ENCODE measurements around the gene TNNT2. TPM values are rescaled to one million over a fixed set of nuclear protein-coding genes. Genes with fewer than 3 reads are reported as not detected.

TNNT2 gene
- total RNA-seq, 4 donors from 2014 or later = 1.3 to 6.1 (median 1.8) TPM

DNA sequence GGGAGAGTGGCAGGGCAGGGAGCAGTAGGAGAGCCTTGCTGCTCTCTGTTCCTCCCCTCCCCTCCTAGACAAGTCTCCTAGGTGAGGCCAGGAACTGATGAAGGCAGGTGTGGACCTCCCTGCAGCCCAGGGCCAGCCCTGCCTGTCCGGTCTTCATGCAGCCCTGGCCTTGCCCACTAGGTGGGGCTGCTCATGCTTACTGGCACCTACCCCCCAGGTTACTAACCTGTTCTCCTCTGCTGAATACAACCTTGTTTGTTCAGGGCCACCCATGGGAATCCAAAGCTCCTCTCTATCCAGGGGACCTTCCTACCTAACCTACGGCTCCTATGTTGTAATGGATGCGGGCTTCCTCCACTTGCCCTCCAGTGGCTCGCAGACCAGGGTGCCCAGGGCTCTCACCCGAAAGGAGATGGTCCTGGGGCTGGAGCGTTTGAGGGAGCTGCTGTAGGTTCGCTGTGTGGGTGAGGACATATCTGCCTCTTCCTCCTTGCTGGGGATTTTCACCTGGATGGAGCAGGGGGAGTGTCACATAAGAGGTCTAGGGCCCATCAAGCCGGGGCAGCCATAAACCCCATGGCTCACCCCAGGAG is 7.9 kb upstream of the TNNT2 start:
- Histone ChIP-seq H3K4me1 (peaks cover 0 to 58% (median 0%) of the 10 kb centered on the region in 3 donors), H3K36me3 (peaks cover 8 to 96% (median 8%) of the 10 kb centered on the region in 3 donors), H3K4me3 (no peak overlapping the region), H3K27me3 (peaks cover 0 to 23% (median 0%) of the 10 kb centered on the region in 4 donors), H3K27ac (peak overlapping the region in 1 of 4 donors; percentile 30), H3K9me3 (no peaks in the 10 kb centered on the region)
- peak; percentile 30 to 85 (median 72) for TF ChIP-seq CTCF (IDR thresholded peaks at IDR 0.05)
- TF ChIP-seq POLR2A (IDR thresholded peaks at IDR 0.05) = no peak
- intact Hi-C loops (cut with DNase I) = no loop called here
- DNase-seq = no peak
- 14 to 36% methylated on average over 1 to 2 of the region's 8 CpGs for WGBS, 2 donors

DNA sequence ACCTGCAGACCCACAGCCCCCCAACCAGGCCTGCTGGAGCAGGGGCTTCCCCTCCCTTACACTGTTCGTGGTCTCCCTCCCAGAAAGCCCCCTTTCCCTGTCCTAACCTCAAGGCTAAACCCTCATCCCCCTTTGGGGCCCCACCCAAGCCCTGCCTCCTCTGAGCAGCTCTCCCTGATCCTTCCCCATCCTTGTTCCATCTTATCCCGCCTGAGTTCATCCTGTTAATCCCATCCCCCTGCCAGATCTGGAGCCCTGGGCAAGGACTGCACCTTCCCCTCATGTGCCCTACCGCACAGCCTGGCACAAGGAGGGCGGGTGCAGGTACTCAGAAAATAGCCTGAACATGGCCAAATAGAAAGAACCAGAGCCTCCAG is 6.9 kb upstream of the TNNT2 start:
- intact Hi-C loops (cut with DNase I) = no loop called here
- 57 to 62% methylated on average over 2 to 3 of the region's 4 CpGs for WGBS, 2 donors
- TF ChIP-seq POLR2A (IDR thresholded peaks at IDR 0.05) = no peak
- no peak for TF ChIP-seq CTCF (IDR thresholded peaks at IDR 0.05)
- Histone ChIP-seq H3K36me3 (peaks cover 8 to 86% (median 8%) of the 10 kb centered on the region in 3 donors), H3K27me3 (peaks cover 0 to 23% (median 0%) of the 10 kb centered on the region in 4 donors), H3K4me1 (peaks cover 0 to 68% (median 0%) of the 10 kb centered on the region in 3 donors), H3K4me3 (no peak overlapping the region), H3K27ac (no peak overlapping the region), H3K9me3 (no peaks in the 10 kb centered on the region)
- no peak for DNase-seq

DNA sequence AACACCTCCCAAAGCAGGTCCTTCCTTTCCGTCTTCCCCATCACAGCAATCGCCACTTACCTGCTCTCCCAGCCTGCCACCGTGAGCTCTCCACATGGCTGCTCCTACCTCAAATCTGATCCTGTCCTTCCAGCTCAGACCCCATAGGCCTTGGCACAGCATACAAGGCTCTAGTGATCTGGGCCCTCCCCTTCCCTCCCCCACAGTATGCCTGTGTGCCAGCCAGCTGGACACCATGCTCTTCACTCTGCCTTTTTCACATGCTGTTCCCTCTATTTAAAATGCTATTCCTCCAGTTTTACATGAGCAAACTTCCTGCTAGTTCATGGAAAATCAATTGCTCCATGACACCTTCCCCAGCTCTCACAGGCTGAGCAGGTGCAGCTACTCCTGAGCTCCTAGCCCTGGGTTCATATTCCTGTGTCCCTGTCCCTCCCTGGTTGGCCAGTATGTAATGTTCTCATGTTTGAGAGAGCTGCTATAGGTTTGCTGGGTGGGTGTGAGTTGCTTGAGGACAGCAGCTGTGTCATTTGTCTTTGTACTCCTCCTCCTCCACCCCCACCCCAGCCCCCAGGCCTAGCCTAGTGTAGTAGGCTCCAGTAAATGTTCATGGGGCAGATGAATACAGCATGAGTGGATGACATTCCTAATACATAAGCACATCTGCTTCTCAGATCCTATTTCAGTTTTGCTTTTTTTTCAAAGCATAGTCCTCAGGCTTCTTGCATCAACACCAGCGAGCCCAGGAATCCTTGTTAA is 6.3 kb upstream of the TNNT2 start:
- intact Hi-C loops (cut with DNase I) = no loop called here
- Histone ChIP-seq H3K36me3 (peaks cover 5 to 81% (median 8%) of the 10 kb centered on the region in 3 donors), H3K4me3 (no peak overlapping the region), H3K4me1 (peaks cover 0 to 69% (median 0%) of the 10 kb centered on the region in 3 donors), H3K27me3 (peaks cover 0 to 19% (median 0%) of the 10 kb centered on the region in 4 donors), H3K9me3 (no peaks in the 10 kb centered on the region), H3K27ac (no peak overlapping the region)
- DNase-seq = no peak
- 92% methylated on average over 4 of the region's 4 CpGs for WGBS, 2 donors
- no peak for TF ChIP-seq CTCF (IDR thresholded peaks at IDR 0.05)
- TF ChIP-seq POLR2A (IDR thresholded peaks at IDR 0.05) = no peak

GRCh38 chr1:201381130-201381529 is 3.6 kb upstream of the TNNT2 start:
- intact Hi-C loops (cut with DNase I) = no loop called here
- TF ChIP-seq POLR2A (IDR thresholded peaks at IDR 0.05) (no peak), CTCF (IDR thresholded peaks at IDR 0.05) (no peak)
- DNase-seq = no peak
- Histone ChIP-seq H3K27me3 (peaks cover 0 to 26% (median 0%) of the 10 kb centered on the region in 4 donors), H3K9me3 (no peaks in the 10 kb centered on the region), H3K36me3 (peaks cover 0 to 54% (median 7%) of the 10 kb centered on the region in 3 donors), H3K4me3 (no peak overlapping the region), H3K4me1 (peaks cover 0 to 84% (median 0%) of the 10 kb centered on the region in 3 donors), H3K27ac (peak overlapping the region in 1 of 4 donors; percentile 62)
- 52 to 55% methylated on average over 6 to 7 of the region's 7 CpGs for WGBS, 2 donors

DNA sequence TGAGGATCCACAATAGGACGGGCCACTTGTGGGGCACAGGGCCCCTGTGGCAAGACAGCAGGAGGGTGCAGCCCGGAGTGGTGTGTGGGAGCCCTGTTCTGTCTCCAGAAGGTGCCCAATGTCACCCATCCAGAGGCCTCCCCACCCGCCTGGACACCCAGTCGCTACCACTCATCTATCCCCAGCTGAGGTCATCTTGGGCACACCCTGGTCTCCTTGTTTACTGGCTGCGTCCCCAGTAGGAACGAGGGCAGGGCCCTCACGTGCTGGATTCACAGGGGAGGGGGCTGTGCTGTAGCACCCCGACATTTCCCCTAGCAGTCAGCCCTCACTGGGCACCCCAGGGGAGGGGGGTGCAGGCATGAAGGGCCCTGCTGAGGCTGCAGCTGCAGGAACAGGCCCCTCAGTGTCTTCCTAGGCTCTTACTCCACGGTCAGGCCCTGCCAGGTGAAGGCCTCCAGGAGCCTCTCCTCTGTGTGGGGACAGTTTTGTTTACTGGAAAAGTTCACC is 2.3 kb upstream of the TNNT2 start:
- 69 to 91% methylated on average over 5 to 8 of the region's 9 CpGs for WGBS, 2 donors
- TF ChIP-seq POLR2A (IDR thresholded peaks at IDR 0.05) (no peak), CTCF (IDR thresholded peaks at IDR 0.05) (no peak)
- no peak overlapping the region for H3K27ac ChIP-seq
- H3K4me3 ChIP-seq = no peak overlapping the region
- peaks cover 0 to 84% (median 0%) of the 10 kb centered on the region in 3 donors for H3K4me1 ChIP-seq
- H3K36me3 ChIP-seq = peaks cover 0 to 40% (median 0%) of the 10 kb centered on the region in 3 donors
- no peak for DNase-seq
- H3K27me3 ChIP-seq = peaks cover 0 to 27% (median 0%) of the 10 kb centered on the region in 4 donors
- H3K9me3 ChIP-seq = no peaks in the 10 kb centered on the region
- intact Hi-C loops (cut with DNase I) = no loop called here

All from esophagus squamous epithelium (tissue), 5 donors.